GM12891 (cell line): ENCODE data around the gene SIPA1L3.

ENCODE experiments used
- PAX5 ChIP-seq: IDR thresholded peaks from 2 replicates; pipeline ENCODE4 v1.6.1; 2011; ENCODE audit warnings: low read length, moderate library complexity, mild to moderate bottlenecking; ENCODE audit not compliant: insufficient read depth, severe bottlenecking
- POLR2A ChIP-seq: IDR thresholded peaks from 2 replicates; pipeline ENCODE4 v1.6.1; 2011; ENCODE audit warnings: low read depth, low read length, control low read depth
- POLR2AphosphoS5 ChIP-seq: IDR thresholded peaks from 2 replicates; pipeline ENCODE4 v1.6.1; 2011; ENCODE audit warnings: low read depth, low read length, control low read depth
- SPI1 ChIP-seq: IDR thresholded peaks from 2 replicates; pipeline ENCODE4 v1.6.1; 2011; ENCODE audit warnings: low read depth, low read length, control low read depth
- TAF1 ChIP-seq: IDR thresholded peaks from 2 replicates; pipeline ENCODE4 v1.6.1; 2011; ENCODE audit warnings: low read depth, low read length, control low read depth

- no peak for TF ChIP-seq TAF1
- TF ChIP-seq POLR2A = no peak
- TF ChIP-seq POLR2AphosphoS5 = no peak
- TF ChIP-seq PAX5 = no peak
- TF ChIP-seq SPI1 = no peak
These were observed 306.5 kb downstream of the SIPA1L3 start for GRCh38 chr19:38213469-38213868.
